HEK293T (cell line): ENCODE results near the gene DCAF8.

Source experiments
- BHLHE40 ChIP-seq: fragments of 450-650 bp; IDR thresholded peaks from 2 replicates; pipeline ENCODE4 v1.6.1; 2016; ENCODE audit warnings: mild to moderate bottlenecking, moderate library complexity, borderline replicate concordance
- ELF4 ChIP-seq: fragments of 450-650 bp; IDR thresholded peaks from 2 replicates; pipeline ENCODE4 v1.6.1; 2017; ENCODE audit warnings: antibody characterized with exemption
- FOXM1 ChIP-seq: fragments of 450-650 bp; IDR thresholded peaks from 2 replicates; pipeline ENCODE4 v1.6.1; 2017; ENCODE audit warnings: mild to moderate bottlenecking, borderline replicate concordance
- SP1 ChIP-seq: fragments of 450-650 bp; IDR thresholded peaks from 2 replicates; pipeline ENCODE4 v1.6.1; 2017
- TARDBP ChIP-seq: fragments of 450-650 bp; IDR thresholded peaks from 2 replicates; pipeline ENCODE4 v1.6.1; 2016
- ZNF384 ChIP-seq: fragments of 450-650 bp; IDR thresholded peaks from 2 replicates; pipeline ENCODE4 v1.6.1; 2016
- TF ChIP-seq, protein P1 (sequence below): fragments of 450-650 bp; IDR thresholded peaks from 2 replicates; pipeline ENCODE4 v1.6.1; 2016

DNA sequence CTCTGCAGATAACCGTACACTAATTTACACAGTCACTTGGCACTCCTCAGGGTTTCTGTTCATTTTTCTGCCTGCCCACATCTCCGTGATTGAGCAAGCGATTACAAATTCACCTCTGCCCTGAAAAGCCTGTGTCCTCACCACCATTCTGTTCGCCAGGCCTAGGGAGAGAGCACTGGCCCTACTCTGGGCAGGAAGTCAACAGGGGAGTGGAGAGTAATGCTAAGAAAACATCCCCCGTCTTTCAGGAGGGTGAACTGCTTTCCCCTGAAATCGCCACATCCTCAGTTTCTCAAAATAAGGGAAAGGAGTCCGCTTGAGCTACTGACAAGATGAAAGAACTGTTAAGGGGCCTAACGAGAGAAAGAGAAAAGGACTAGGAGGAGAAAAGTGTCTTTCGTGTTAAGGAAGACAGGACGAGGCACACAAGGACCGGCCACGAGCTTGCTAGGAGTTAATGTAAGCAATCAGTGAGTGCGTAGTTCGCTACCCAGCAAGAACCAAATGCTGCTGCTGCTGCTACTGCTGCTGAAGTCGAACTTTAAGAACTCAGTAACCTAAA, 22.0 kb upstream of the DCAF8 start:
- no peak for TF ChIP-seq ZNF384
- TF ChIP-seq BHLHE40: no peak
- TF ChIP-seq TARDBP: no peak
- no peak for TF ChIP-seq SP1
- TF ChIP-seq FOXM1: no peak
- TF ChIP-seq, protein P1, sequence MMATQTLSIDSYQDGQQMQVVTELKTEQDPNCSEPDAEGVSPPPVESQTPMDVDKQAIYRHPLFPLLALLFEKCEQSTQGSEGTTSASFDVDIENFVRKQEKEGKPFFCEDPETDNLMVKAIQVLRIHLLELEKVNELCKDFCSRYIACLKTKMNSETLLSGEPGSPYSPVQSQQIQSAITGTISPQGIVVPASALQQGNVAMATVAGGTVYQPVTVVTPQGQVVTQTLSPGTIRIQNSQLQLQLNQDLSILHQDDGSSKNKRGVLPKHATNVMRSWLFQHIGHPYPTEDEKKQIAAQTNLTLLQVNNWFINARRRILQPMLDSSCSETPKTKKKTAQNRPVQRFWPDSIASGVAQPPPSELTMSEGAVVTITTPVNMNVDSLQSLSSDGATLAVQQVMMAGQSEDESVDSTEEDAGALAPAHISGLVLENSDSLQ: no peak
- TF ChIP-seq ELF4: no peak
